DMS53 (cell line): ENCODE measurements around the gene MYMX.
A peak's percentile ranks its signal among the peaks of the same experiment; 100 is the strongest.

ENCODE experiments used
- DNase-seq: peaks from one replicate; lab custom pipeline; 2025; lab: John Stamatoyannopoulos, UW

Gene MYMX

DNA sequence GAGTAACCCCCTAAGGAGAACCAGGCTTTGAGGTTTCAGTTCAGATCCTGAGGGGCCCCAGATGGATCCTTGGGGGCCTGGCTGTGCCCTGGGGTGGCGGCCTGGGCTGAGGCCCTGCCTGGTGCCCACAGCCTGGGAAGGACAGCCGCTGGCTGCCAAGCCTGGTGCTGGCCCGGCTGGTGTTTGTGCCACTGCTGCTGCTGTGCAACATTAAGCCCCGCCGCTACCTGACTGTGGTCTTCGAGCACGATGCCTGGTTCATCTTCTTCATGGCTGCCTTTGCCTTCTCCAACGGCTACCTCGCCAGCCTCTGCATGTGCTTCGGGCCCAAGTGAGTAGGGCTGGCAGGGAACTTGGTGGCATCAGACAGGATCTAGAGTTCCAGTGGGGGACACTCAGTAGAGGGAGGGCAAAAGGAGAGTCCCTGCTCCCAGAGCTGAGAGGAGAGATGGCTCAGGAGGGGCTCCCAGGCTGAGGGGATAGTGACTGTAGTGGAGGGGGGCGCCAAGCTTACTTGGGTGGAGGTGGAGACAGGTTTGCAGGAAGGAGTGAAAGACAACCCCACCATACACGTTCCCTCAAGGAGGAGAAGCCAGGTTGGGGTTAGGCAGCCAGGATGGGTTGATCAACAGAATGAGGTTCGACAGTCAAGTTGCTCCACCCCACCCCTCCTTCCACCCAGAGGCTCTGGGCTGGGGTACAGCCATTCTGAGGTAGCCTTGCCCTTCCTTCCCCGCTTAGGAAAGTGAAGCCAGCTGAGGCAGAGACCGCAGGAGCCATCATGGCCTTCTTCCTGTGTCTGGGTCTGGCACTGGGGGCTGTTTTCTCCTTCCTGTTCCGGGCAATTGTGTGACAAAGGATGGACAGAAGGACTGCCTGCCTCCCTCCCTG is 16.2 kb downstream of the MYMX start:
- DNase-seq = no peak

DNA sequence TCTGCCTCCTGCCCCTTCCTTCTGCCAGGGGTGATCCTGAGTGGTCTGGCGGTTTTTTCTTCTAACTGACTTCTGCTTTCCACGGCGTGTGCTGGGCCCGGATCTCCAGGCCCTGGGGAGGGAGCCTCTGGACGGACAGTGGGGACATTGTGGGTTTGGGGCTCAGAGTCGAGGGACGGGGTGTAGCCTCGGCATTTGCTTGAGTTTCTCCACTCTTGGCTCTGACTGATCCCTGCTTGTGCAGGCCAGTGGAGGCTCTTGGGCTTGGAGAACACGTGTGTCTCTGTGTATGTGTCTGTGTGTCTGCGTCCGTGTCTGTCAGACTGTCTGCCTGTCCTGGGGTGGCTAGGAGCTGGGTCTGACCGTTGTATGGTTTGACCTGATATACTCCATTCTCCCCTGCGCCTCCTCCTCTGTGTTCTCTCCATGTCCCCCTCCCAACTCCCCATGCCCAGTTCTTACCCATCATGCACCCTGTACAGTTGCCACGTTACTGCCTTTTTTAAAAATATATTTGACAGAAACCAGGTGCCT is 16.9 kb downstream of the MYMX start:
- DNase-seq = no peak

DNA sequence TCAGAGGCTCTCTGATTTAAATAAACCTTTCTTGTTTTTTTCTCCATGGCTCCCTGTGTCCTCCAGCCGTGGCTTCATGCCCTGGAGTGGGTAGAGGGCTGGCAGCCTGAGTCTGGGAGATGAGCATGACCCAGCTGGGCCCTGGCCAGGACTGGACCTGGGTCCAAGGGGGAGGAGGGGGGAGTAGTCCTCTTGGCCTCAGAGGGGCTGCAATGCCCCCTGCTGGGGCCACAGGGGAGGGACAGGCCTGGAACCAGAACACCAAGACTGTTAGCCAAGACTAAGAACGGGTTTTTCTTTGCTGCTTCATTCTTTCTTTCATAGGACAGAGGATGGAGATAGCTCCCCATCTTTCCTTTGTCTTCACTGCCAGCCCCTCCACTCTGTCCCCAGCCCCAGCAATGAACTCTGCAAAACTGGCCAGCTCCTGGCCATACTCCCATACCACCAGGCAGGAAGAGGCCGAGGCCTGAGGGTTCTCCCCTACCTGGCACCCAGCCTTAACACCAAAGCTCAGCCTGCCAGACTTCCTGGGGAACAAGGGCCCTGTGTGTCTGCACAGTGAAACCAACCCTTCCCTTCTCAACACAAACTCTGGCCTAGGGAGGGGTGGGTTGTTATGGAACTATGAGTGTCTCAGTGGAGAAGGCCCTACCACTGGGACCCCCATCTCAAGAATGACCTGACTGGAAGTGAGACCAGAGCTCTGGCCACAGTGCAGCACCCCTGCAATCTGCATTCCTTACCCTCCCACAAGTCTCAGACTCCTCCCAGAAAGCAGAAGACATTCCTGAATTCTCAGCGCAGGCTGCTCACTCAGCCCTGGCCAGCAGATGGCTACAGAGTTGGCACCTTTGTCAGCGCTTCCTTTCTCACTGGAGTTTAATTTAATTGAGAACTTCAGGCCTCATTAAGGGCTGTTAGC is 17.6 kb downstream of the MYMX start:
- DNase-seq = peak; percentile 54

DNA sequence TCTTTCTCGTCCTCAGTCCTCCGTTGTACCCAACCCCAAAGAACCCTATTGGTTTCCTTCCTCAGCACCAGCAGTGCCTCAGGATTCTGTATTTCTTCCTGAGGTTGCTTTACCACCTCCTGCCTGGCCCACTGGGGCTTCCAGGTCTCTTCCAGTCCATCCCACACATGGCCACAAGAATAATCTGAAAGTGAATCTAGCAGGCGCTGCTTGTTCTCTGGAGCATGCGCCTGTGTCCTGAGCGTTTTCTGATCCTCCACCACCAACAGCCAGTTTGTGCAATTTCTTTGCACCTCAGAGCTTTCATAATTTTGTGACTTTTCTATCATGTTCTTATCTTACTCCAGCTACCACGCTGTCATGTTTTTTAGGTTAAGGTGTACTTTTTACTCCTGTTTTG is 18.5 kb downstream of the MYMX start:
- DNase-seq = no peak

DNA sequence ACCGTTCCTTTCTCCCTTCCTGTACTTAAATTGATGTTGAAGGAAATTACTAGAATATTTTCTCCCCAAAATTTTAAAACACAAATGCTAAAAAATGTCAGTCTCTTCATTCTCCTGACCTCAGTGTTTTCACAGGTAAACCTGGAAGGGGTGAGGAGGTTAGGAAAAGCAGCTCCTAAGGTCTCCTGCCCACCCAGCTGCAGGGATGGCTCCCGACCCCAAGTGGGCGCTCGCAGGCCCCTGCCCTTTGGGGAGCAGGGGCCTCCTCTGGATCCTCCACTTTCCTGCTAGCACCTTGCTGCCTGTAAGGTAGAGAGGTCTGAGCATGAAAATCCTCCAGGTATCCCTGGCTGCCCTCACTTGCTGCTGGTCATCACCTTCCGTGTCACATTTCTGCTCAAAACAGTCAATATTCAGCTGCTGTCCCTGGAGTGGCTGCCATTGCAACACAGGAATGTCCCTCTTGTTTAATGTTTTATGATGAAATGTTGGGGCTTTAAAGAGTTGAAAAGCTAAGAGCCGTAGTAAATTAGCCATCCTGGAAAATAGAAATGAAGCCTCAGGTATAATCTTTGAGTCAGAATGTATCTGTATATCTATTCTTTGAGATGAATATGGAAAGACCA is 19.3 kb downstream of the MYMX start:
- DNase-seq = no peak

DNA sequence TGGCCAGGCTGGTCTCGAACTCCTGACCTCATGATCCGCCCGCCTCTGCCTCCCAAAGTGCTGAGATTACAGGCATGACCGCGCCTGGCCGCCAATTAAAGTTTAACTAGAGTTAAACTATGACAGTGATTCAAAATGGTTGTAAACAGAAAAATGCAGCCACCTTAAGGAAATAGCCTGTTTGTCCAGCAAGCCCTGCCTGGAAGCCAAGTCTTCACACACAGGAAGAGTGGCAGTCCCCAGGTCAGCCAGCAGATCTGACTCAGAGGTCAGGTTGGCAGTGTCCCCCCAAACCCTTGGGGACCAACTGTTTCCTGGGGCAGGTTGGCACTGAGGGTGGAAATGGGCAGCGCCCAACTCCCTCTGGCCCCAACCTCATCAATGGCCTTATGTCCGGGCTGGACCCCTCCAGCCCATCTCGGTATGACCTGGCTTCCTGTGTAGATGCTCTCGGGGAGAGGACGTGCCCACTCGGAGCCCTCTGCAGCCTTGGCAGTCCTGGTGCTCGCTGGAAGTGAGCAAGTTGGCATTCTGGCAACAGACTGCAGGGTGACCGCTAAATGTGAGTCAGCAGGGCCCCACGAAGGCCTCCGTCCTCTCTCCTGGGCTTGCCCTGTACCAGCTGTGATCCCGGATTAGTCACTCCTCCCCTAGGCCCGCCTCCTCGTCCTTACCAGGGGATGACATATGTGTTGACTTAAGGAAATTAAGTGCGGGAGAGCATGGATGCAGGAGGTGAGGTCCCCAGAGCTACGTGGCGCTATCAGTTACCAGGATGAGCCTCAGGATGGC is 20.5 kb downstream of the MYMX start:
- peak; percentile 99 for DNase-seq

DNA sequence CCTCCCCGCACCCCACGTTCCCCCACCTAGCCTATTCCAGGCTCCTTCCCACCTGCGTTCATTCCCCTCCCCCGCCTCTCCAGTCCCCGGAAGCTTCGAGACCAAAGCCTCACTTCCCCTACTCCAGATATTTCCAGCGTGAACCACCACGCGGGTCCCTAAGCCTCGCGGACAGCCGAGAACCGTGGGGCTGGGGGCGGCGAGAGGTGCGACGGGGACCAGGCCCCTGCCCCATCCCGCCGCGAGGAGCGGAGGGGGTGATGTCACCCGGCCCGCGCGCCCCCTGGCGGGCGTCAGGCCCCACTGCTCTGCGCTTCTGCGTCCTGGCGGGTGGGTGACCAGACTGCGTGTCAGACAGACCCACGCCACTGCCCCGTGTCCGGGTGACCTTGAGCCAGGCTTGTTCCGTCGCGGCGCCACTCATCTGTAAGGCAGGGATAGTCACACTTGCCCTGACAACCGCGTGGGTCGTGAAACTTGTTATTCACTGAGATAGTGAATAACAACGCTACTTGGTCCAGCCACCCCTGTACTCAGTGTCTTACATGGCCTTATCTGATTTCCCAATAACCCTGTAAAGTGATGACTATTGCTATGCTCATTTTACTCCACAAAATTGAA is 21.2 kb downstream of the MYMX start:
- DNase-seq = peak; percentile 92

DNA sequence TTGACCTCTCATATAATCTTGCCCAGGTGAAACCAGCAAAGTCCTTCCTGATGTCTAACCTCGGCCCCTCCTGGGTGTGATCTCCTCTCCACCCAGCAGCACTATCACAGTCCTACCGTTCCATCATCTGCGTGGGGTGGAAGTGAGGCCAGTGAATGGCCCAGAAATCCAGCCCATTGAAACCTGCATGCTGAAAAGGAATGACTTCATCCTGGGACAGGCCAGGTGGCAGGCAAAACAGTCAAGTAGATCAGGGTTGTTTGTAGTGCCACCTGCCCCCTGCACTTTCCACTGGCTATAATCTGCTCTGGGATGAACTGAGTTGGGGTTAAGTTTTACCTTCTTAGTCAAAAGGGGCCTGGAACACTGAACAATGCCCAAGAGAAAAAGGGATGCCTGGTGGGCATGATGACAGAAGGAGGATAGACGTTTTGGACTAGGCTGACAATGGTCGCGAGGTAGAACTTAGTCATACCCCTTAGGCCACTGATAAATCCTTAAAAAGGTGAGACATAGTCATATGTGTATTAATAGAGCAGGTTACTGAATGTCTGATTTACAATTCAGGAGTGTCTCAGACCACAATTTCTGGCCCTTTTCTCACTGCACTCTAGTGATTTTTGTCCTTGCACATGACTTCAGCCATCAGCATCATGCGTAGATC is 22.1 kb downstream of the MYMX start:
- peak; percentile 84 for DNase-seq

DNA sequence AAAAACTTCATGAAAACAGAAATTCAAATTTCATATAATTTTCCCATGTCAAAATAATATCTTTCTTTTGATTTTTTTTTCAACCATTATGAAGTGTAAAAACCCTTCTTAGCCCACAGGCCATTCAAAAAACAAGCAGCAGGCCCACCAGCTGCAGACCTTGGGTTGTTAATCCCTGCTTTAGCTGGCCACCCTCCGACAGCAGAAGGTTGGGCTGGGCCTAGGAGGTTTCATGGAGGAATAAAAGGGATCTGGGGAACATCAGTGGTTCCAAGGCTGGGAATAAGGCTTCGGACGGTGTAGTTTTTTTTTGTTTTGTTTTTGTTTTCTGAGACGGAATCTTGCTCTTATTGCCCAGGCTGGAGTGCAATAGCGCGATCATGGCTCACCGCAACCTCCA is 26.6 kb downstream of the MYMX start:
- DNase-seq = no peak

DNA sequence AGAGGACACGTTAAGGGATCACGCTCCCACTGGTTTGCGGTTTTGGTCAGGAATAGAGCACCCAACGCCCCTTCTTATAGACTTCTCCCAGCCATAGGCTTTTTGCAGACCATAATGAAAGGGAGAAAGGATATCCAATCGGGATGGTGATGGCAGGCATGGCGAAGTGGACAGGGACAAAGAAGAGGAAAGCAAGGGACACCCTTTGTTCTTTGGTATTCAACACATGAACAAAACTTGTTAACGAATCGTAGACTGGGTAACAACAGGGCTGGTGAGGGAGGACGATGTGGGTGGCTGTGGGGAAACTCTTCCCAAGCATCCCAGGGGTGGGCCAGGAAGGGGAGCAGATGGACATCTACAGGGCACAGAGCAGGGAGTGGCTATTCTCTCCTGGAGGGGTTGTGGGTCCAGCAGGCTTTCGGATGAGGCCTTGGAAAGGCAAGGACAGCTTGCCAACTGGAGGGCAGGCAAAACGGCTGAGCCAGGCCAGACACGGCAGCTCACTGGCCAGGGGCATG is 28.7 kb downstream of the MYMX start:
- DNase-seq = no peak

DNA sequence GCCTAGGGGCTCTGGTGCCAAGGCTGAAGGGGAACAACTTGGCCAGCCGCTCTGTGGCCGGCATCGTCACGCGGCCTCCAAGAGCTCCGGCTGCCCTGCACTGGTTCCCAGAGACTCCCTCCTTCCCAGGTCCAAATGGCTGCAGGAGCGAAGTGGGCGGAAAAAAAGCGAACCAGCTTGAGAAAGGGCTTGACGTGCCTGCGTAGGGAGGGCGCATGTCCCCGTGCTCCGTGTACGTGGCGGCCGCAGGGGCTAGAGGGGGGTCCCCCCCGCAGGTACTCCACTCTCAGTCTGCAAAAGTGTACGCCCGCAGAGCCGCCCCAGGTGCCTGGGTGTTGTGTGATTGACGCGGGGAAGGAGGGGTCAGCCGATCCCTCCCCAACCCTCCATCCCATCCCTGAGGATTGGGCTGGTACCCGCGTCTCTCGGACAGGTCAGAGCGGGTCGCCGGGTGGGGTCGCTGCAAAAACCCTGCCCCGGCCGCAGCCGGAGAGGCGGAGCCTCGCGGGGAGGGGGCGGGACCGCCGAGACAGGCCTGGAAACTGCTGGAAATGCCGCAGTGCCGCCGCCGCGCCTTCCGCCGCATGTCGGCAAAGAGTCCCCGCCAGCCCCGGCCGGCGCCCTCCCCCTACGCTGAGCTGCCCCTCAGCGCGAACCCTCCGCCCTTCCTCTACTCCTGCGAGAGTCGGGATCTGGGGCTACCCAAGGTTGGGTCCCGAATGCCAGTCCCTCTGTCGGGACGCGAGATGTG is 29.4 kb downstream of the MYMX start:
- DNase-seq = peak; percentile 94

DNA sequence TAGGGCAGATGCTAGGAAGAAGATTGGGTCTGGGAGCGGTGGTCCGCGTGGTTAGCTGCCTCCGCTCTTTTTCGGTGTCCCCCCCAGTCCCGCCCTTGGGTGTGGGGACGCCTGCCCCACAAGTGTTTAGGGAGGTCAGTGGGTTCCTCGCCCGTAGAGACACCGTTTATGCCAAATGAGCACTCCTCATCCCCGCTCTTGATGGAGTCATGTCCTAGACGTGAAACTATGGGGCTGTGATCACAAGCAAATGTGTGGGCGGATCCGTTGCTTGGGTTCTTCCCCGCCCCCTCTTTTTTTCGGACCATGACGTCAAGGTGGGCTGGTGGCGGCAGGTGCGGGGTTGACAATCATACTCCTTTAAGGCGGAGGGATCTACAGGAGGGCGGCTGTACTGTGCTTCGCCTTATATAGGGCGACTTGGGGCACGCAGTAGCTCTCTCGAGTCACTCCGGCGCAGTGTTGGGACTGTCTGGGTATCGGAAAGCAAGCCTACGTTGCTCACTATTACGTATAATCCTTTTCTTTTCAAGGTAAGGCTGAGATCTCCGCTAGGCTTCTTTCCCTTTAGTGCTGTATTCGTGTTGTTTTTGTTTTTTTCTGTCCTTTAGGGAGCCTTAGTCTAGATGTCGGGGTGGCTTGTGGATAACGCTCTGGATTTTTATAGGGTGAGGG is 30.1 kb downstream of the MYMX start, which contains the start of gene HSP90AB1:
HSP90AB1 (plus strand) TSS at position 439 of the 675 bp plus-strand sequence. CDS start 1,529 bp downstream, outside the sequence.
- peak; percentile 100 for DNase-seq

DNA sequence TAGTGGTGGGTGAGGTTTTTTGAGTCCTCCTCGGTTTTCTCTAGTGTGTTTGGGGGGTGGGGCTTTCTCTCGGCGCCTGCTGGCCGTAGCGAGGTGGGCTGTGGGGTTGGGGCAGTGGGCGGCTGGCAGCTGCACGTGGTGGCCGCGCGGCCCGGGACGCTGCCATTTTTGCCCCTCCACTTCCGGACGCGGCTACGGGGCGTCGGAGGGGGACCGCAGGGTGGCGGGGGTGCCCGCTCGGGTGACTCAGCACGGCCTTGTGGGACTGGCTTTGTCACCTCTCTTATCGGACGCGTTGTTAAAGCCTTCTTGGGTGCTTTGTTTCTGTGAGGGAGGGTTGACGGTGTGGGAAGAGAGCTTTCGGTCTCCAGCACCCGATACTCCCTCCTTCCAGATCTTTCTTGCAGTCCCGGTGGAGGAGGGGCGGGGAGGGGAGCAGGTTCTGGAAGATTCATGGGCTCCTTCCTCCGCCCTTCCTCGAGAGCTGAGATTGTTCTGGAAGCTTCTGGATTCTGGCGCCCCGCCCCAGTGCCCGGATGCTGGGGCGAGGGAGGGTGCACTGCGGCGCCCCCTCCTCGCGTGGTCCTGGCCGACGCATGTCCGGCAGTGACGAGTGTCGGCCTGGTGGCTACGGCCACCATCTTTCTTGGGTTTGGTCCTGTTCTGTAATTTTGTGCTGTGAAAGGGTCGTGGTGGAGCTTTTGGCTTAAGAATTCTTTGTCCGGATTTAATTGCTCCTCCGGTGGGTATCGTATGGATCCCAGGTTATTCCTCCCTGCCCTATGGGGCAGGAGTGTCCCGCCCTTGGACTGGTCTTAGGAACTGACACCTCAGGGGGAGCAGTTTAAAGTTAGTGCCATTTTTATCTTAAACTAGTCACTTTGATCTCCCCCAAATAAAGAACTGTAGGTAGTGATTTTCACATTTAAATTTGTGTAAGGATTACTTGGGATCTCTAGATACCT is 30.9 kb downstream of the MYMX start:
- DNase-seq = peak; percentile 80

DNA sequence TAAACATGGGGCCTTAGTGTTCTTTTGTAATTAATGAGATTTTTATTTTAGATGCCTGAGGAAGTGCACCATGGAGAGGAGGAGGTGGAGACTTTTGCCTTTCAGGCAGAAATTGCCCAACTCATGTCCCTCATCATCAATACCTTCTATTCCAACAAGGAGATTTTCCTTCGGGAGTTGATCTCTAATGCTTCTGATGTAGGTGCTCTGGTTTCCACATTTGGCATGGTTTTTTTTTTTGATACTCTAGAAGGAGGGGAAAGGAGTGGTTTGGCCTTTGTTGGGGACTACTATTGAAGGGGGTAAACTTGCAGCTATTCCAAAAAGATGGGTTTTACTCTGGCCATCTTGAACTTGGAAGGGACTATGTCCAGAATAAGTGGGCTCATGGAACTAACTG is 31.9 kb downstream of the MYMX start:
- no peak for DNase-seq

DNA sequence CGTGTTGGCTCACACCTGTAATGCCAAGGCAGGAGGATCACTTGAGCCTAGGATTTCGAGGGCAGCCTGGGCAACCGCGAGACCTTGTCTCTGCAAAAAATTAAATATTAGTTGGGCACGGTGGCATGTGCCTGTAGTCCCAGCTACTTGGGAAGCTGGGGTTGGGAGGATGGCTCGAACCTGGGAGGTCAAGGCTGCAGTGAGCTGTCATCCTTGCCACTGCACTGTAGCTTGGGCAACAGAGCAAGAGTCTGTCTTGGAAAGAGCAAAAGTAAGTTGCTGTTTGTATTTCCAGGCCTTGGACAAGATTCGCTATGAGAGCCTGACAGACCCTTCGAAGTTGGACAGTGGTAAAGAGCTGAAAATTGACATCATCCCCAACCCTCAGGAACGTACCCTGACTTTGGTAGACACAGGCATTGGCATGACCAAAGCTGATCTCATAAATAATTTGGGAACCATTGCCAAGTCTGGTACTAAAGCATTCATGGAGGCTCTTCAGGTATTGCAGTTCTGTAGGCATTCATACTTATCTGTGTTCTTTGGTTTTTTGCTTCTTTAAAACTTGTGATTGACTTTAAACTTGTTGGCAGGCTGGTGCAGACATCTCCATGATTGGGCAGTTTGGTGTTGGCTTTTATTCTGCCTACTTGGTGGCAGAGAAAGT is 32.5 kb downstream of the MYMX start:
- no peak for DNase-seq

DNA sequence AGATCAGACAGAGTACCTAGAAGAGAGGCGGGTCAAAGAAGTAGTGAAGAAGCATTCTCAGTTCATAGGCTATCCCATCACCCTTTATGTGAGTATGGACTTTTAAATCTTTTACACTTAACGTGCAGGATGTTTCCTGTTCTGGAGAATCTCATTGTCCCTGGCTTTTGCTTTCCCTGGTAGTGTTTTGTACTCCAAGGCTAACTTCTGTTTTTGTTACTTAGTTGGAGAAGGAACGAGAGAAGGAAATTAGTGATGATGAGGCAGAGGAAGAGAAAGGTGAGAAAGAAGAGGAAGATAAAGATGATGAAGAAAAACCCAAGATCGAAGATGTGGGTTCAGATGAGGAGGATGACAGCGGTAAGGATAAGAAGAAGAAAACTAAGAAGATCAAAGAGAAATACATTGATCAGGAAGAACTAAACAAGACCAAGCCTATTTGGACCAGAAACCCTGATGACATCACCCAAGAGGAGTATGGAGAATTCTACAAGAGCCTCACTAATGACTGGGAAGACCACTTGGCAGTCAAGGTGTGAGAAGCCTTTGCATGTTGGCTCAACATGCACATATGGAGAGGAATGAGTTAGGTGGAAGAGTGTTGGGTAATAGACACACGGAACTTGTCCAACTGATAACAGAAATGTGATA is 33.5 kb downstream of the MYMX start:
- DNase-seq = no peak
